ENCODE data around the gene SHISA7.

- TF ChIP-seq, protein P1, sequence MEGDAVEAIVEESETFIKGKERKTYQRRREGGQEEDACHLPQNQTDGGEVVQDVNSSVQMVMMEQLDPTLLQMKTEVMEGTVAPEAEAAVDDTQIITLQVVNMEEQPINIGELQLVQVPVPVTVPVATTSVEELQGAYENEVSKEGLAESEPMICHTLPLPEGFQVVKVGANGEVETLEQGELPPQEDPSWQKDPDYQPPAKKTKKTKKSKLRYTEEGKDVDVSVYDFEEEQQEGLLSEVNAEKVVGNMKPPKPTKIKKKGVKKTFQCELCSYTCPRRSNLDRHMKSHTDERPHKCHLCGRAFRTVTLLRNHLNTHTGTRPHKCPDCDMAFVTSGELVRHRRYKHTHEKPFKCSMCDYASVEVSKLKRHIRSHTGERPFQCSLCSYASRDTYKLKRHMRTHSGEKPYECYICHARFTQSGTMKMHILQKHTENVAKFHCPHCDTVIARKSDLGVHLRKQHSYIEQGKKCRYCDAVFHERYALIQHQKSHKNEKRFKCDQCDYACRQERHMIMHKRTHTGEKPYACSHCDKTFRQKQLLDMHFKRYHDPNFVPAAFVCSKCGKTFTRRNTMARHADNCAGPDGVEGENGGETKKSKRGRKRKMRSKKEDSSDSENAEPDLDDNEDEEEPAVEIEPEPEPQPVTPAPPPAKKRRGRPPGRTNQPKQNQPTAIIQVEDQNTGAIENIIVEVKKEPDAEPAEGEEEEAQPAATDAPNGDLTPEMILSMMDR (conservative IDR thresholded peaks at IDR 0.05; ENCODE audit: low read length), result no peak
- TF ChIP-seq EZH2phosphoT487 (IDR thresholded peaks at IDR 0.05; ENCODE audit: borderline replicate concordance), result no peak
These were observed 20.5 kb upstream of the SHISA7 start for GRCh38 chr19:55463583-55464031.
